GM12865 (cell line): ENCODE results near the gene EFS.

Experiments used
- DNase-seq: peaks from one replicate; pipeline ENCODE4 v3.0.0; 2010; ENCODE audit warnings: low read depth
- H3K4me3 ChIP-seq: 2 replicates; pipeline ENCODE4 v1.5.1; 2011; ENCODE audit warnings: mild to moderate bottlenecking, low read depth, low read length, control low read depth
- CTCF ChIP-seq: IDR thresholded peaks from 2 replicates; pipeline ENCODE4 v1.5.1; 2011; ENCODE audit warnings: low read length, control low read depth, low read depth, inconsistent platforms; ENCODE audit not compliant: insufficient read depth; ENCODE audit errors: missing control alignments

EFS gene

GRCh38 chr14:23365036-23365731 is at the start of gene EFS:
TSS of gene EFS (minus strand) at chr14:23365172. CDS start at chr14:23365025, 147 bp downstream.
- DNase-seq: no peak
- no peak for TF ChIP-seq CTCF
- no peak within 1 kb of the TSS for H3K4me3 ChIP-seq

GRCh38 chr14:23414254-23414653 is 49.3 kb upstream of the EFS start:
- H3K4me3 ChIP-seq: no peak overlapping the region
- no peak for TF ChIP-seq CTCF
- no peak for DNase-seq

GRCh38 chr14:23413681-23414080 is 48.7 kb upstream of the EFS start:
- DNase-seq: no peak
- no peak for TF ChIP-seq CTCF

GRCh38 chr14:23411563-23412525 is 46.9 kb upstream of the EFS start:
- no peak overlapping the region for H3K4me3 ChIP-seq
- no peak for DNase-seq
- TF ChIP-seq CTCF: no peak

More at GRCh38 chr14:23413681-23414080, 48.7 kb upstream of the EFS start:
- no peak overlapping the region for H3K4me3 ChIP-seq

GRCh38 chr14:23409966-23410635 is 45.1 kb upstream of the EFS start:
- TF ChIP-seq CTCF: no peak
- no peak overlapping the region for H3K4me3 ChIP-seq
- DNase-seq: no peak

GRCh38 chr14:23409475-23409874 is 44.5 kb upstream of the EFS start:
- H3K4me3 ChIP-seq: no peak overlapping the region
- TF ChIP-seq CTCF: no peak
- DNase-seq: peak; percentile 17
